Measurements from ENCODE around the gene ZHX3. TPM values are rescaled to one million over a fixed set of nuclear protein-coding genes. Genes with fewer than 3 reads are reported as not detected.
A peak's percentile ranks its signal among the peaks of the same experiment; 100 is the strongest.

Gene ZHX3
- total RNA-seq, 1 donor from 2014 or later = 34.5 TPM

DNA sequence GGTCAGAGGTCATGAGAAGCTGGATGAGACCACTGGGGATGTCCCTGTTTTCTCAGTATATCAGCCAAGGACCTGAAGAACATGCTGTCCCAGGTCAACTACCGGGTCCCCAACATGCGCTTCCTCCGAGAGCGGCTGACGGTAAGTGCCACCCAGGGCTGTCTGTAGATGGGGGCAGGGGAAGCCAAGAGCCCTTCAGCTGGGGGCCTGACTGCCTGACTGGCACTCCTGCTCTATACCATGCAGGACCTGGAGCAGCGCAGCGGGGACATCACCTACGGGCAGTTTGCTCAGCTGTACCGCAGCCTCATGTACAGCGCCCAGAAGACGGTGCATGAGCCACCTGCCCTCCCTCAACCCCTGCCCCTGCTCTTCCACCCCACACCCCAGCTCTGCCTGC lies 155.1 kb downstream of the ZHX3 start:
- Histone ChIP-seq H3K27ac (peak overlapping the region; percentile 31), H3K36me3 (peaks cover 62% of the 10 kb centered on the region), H3K4me3 (no peak overlapping the region), H3K27me3 (ENCODE audit: low read depth) (no peaks in the 10 kb centered on the region), H3K4me1 (peaks cover 27% of the 10 kb centered on the region), H3K9me3 (no peaks in the 10 kb centered on the region)
- ATAC-seq (no peak), DNase-seq (no peak)
- TF ChIP-seq, protein P1, sequence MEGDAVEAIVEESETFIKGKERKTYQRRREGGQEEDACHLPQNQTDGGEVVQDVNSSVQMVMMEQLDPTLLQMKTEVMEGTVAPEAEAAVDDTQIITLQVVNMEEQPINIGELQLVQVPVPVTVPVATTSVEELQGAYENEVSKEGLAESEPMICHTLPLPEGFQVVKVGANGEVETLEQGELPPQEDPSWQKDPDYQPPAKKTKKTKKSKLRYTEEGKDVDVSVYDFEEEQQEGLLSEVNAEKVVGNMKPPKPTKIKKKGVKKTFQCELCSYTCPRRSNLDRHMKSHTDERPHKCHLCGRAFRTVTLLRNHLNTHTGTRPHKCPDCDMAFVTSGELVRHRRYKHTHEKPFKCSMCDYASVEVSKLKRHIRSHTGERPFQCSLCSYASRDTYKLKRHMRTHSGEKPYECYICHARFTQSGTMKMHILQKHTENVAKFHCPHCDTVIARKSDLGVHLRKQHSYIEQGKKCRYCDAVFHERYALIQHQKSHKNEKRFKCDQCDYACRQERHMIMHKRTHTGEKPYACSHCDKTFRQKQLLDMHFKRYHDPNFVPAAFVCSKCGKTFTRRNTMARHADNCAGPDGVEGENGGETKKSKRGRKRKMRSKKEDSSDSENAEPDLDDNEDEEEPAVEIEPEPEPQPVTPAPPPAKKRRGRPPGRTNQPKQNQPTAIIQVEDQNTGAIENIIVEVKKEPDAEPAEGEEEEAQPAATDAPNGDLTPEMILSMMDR (IDR thresholded peaks at IDR 0.05) = no peak
- intact Hi-C loops (cut with DNase I) = no loop called here

GRCh38 chr20:41161886-41162285 lies 155.6 kb downstream of the ZHX3 start:
- Histone ChIP-seq H3K4me3 (no peak overlapping the region), H3K36me3 (peaks cover 57% of the 10 kb centered on the region), H3K27me3 (ENCODE audit: low read depth) (no peaks in the 10 kb centered on the region), H3K9me3 (no peaks in the 10 kb centered on the region), H3K4me1 (peaks cover 32% of the 10 kb centered on the region), H3K27ac (peak overlapping the region; percentile 31)
- intact Hi-C loops (cut with DNase I) = no loop called here
- TF ChIP-seq, protein P1 (IDR thresholded peaks at IDR 0.05) = no peak
- ATAC-seq (no peak), DNase-seq (no peak)

GRCh38 chr20:41160686-41161085 lies 156.8 kb downstream of the ZHX3 start:
- Histone ChIP-seq H3K9me3 (no peaks in the 10 kb centered on the region), H3K27me3 (ENCODE audit: low read depth) (no peaks in the 10 kb centered on the region), H3K27ac (peak overlapping the region; percentile 31), H3K36me3 (peaks cover 45% of the 10 kb centered on the region), H3K4me1 (peaks cover 42% of the 10 kb centered on the region), H3K4me3 (no peak overlapping the region)
- ATAC-seq = no peak
- intact Hi-C loops (cut with DNase I) = no loop called here
- no peak for DNase-seq
- TF ChIP-seq, protein P1 (IDR thresholded peaks at IDR 0.05) = no peak

GRCh38 chr20:41159547-41159946 lies 158.0 kb downstream of the ZHX3 start:
- ATAC-seq = no peak
- H3K27ac ChIP-seq = peak overlapping the region; percentile 41
- intact Hi-C loops (cut with DNase I) = no loop called here

DNA sequence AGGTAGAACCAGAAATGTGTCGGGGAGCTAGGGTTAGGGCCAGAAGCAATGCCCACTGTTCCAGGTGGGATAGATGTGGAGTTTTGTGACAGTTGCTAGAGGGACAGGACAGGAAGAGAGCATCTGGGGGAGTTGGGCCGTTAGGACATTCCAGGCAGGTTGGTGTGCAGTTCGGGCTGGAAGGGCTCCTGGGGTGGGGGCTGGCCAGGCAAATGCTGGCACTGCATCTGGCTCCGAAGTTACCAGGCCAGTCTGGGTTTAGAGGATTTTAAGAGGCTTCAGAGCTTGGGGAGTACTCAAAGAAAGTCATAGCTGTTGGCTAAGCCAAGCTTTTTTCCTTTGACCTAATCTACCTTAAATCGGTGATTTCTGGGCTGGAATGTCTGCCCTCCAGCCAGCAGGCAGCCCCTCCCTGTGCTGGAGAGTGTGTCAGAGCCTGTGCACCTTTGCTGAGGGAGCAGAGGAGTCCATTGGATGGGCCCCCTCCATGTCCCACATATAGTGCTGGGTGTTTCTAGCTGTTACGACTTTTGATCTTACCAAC lies 159.4 kb downstream of the ZHX3 start:
- no peaks in the 10 kb centered on the region for H3K27me3 ChIP-seq (ENCODE audit: low read depth)
- peaks cover 20% of the 10 kb centered on the region for H3K36me3 ChIP-seq
- H3K4me3 ChIP-seq = no peak overlapping the region
- H3K27ac ChIP-seq = peak overlapping the region; percentile 68
- DNase-seq (no peak), ATAC-seq (peak in 1 of 2 donors; percentile 3)
- intact Hi-C loops (cut with DNase I) = no loop called here
- TF ChIP-seq, protein P1 (IDR thresholded peaks at IDR 0.05) = no peak
- H3K9me3 ChIP-seq = no peaks in the 10 kb centered on the region
- H3K4me1 ChIP-seq = peaks cover 67% of the 10 kb centered on the region

More at GRCh38 chr20:41159547-41159946, 158.0 kb downstream of the ZHX3 start:
- Histone ChIP-seq H3K4me1 (peaks cover 53% of the 10 kb centered on the region), H3K9me3 (no peaks in the 10 kb centered on the region), H3K27me3 (ENCODE audit: low read depth) (no peaks in the 10 kb centered on the region), H3K36me3 (peaks cover 34% of the 10 kb centered on the region), H3K4me3 (no peak overlapping the region)
- no peak for DNase-seq
- TF ChIP-seq, protein P1 (IDR thresholded peaks at IDR 0.05) = no peak
